ENCODE measurements around the gene RAP1GAP. TPM values are rescaled to one million over a fixed set of nuclear protein-coding genes. Genes with fewer than 3 reads are reported as not detected.

Gene RAP1GAP
- total RNA-seq, 2 donors from 2014 or later: 46.5 to 104 TPM

DNA sequence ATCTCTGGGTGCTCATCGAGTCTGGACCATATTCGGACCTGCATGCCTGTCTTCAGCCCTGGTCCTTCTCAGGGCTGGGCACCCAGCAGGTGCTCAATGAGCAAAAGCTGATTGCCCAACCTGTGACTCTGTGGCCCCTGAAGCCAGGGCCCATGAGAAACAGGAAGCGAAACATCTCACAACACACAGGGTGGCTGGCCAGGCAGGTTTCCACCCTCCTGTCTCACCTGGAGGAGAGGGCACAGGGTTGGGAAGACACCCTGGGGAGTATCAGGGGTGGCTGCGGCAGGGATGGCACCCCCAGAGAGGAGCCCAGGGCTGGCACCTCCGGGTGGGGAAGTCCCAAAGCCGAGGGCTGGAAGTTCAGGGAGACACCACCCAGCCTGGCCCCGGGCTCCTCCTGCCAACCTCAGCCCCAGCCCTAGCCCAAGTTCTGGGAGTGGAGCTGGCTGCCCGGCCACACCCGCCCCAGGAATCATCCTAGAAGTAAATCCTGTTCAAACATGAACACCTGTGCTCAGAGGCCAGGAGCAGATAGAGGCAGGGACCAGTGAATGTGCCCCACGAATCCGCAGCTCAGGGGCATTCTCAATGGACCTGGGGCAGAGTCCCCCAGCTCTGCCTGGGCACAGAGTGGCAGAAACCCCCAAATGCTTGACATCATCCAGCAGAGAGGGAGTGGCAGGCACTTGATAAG is 54.6 kb downstream of the RAP1GAP start:
- no peak for ATAC-seq
- intact Hi-C loops (cut with DNase I): no loop called here
- TF ChIP-seq, protein P1, sequence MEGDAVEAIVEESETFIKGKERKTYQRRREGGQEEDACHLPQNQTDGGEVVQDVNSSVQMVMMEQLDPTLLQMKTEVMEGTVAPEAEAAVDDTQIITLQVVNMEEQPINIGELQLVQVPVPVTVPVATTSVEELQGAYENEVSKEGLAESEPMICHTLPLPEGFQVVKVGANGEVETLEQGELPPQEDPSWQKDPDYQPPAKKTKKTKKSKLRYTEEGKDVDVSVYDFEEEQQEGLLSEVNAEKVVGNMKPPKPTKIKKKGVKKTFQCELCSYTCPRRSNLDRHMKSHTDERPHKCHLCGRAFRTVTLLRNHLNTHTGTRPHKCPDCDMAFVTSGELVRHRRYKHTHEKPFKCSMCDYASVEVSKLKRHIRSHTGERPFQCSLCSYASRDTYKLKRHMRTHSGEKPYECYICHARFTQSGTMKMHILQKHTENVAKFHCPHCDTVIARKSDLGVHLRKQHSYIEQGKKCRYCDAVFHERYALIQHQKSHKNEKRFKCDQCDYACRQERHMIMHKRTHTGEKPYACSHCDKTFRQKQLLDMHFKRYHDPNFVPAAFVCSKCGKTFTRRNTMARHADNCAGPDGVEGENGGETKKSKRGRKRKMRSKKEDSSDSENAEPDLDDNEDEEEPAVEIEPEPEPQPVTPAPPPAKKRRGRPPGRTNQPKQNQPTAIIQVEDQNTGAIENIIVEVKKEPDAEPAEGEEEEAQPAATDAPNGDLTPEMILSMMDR (IDR thresholded peaks at IDR 0.05): no peak

DNA sequence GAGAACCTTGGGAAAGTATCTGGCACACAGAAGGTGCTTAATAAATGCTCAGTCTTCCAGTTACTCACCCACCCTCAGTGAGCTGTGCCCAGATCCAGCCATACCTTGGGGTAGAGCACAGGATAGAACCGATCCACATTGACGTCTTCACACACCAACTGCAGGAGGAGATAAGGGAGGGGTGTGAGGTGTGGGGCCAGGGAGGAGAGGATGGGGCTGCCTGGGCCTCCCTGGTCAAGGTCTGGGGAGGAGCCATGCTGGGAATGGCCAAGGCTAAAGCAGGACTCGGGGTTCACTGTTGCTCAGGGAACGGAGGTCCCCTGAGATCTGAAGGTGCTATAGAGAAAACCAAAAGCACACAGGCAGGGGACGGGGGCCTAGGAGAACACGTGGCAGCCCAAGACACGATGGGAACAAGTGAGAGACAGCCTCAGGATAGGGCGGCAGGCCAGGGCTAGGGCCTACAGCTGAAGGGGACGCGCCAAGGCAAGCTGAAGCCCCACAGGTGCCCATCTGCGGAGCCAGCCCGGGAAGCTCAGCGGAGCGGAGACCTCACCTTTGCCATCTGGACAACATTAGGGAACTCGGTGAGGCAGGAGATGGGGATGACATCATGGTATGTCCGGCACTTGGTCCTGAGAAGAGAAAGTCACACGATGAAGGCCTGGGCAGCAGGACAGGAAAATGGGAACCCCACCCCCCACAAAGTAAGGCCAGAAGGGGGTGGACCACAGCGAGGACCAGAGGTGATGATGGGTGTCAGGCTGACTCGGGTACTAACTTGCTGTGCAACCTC is 55.9 kb downstream of the RAP1GAP start:
- DNase-seq (no peak), ATAC-seq (no peak)
- Histone ChIP-seq H3K27me3 (no peaks in the 10 kb centered on the region), H3K27ac (no peak overlapping the region), H3K36me3 (replicated peaks in 1 of 2; ENCODE audit: insufficient read depth in 1 of 2, low read depth in 2 of 2) (peaks cover 4 to 24% of the 10 kb centered on the region in 2 donors), H3K4me1 (peaks cover 40% of the 10 kb centered on the region), H3K9me3 (no peaks in the 10 kb centered on the region), H3K4me3 (no peak overlapping the region)
- no peak for TF ChIP-seq POLR2A (IDR thresholded peaks at IDR 0.05)
- TF ChIP-seq, protein P1 (IDR thresholded peaks at IDR 0.05): no peak
- 82 to 84% methylated on average over 15 to 17 of the region's 19 CpGs for WGBS, 2 donors
- intact Hi-C loops (cut with DNase I): no loop called here

More for the DNA sequence above, 54.6 kb downstream of the RAP1GAP start:
- Histone ChIP-seq H3K27me3 (no peaks in the 10 kb centered on the region), H3K4me1 (peaks cover 52% of the 10 kb centered on the region), H3K36me3 (replicated peaks in 1 of 2; ENCODE audit: insufficient read depth in 1 of 2, low read depth in 2 of 2) (peaks cover 4 to 24% of the 10 kb centered on the region in 2 donors), H3K9me3 (no peaks in the 10 kb centered on the region), H3K27ac (peak overlapping the region in 1 of 4 donors; percentile 80), H3K4me3 (no peak overlapping the region)
- DNase-seq: no peak
- 85% methylated on average over 11 of the region's 11 CpGs; no CpG with 5 or more reads in 1 of the 2 donors for WGBS, 2 donors

DNA sequence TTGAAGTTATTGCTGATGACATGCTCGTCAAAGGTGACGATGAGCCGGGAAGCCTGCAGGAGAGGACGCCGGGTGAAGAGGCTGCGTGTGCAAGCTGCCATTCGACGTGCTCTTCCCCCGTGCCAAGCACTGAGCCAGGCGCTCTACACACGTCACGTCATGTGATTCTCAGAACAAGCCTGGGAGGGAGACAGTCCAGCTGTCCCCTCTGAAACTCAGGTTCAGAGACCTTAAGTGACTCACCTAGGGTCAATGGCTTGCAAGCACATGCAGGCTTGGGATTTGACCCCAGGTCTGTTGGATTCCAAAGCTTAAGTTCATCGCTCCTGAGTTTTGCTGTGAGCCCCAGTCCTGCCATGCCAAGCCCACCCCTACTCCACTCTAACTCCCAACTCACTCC is 57.1 kb downstream of the RAP1GAP start:
- TF ChIP-seq POLR2A (IDR thresholded peaks at IDR 0.05): no peak
- TF ChIP-seq, protein P1 (IDR thresholded peaks at IDR 0.05): no peak
- DNase-seq: no peak
- WGBS, 2 donors: 91 to 93% methylated on average over 12 to 13 of the region's 13 CpGs
- intact Hi-C loops (cut with DNase I): no loop called here
- no peak overlapping the region for H3K4me3 ChIP-seq
- H3K9me3 ChIP-seq: no peaks in the 10 kb centered on the region
- peaks cover 4 to 24% of the 10 kb centered on the region in 2 donors for H3K36me3 ChIP-seq (replicated peaks in 1 of 2; ENCODE audit: insufficient read depth in 1 of 2, low read depth in 2 of 2)
- H3K27ac ChIP-seq: no peak overlapping the region
- H3K27me3 ChIP-seq: no peaks in the 10 kb centered on the region
- ATAC-seq: no peak
- H3K4me1 ChIP-seq: peaks cover 35% of the 10 kb centered on the region

DNA sequence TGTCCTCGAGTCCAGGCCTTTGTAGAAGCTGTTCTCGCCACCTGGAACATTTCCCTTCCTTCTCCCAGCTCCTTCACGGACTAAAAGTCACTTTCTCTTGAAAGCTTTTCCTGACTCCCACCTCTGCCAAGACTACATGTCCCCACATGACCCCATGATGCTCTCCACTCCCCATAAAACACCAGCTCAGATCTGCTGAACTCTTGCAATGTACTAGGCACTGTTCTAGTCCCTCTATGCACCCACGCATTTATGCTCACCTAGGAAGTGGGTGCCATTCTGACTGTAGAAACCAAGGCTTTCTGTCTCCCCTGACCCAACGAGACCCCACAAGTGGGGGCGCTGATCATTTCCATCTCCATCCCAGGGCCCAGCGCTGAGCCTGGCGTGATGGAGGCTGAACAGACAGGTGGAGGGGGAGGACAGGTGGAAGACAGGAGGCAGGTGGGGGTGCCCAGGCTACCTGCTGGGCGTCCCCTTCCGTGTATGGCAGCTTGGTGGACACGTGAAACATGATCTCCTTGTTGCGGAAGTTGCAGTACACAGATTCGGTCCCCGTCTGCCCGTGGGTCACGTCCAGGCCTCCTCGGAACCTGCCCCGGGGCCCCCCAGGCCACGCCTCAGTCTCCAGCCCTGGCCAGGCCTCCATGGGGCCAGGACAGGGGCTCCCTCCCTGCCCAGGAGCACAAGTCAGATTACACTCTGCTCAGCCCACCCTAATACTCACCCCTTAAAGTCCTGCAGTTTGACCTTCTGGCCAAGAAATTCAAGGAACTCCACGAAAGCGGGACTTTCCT is 58.0 kb downstream of the RAP1GAP start:
- H3K4me1 ChIP-seq: peaks cover 26% of the 10 kb centered on the region
- H3K9me3 ChIP-seq: no peaks in the 10 kb centered on the region
- WGBS, 2 donors: 80 to 82% methylated on average over 16 to 21 of the region's 21 CpGs
- H3K27ac ChIP-seq: no peak overlapping the region
- peaks cover 4 to 21% of the 10 kb centered on the region in 2 donors for H3K36me3 ChIP-seq (replicated peaks in 1 of 2; ENCODE audit: insufficient read depth in 1 of 2, low read depth in 2 of 2)
- no peaks in the 10 kb centered on the region for H3K27me3 ChIP-seq
- intact Hi-C loops (cut with DNase I): no loop called here
- no peak for ATAC-seq
- DNase-seq: no peak
- H3K4me3 ChIP-seq: no peak overlapping the region
- no peak for TF ChIP-seq POLR2A (IDR thresholded peaks at IDR 0.05)
- TF ChIP-seq, protein P1 (IDR thresholded peaks at IDR 0.05): no peak
